OCI-LY1 (cell line): ENCODE data around the gene ZNF892.

Experiments used
- H2AFZ ChIP-seq: fragments of 200-600 bp; sonication (generic), shearing (Covaris generic); 2 replicates; pipeline ENCODE4 v1.6.0; 2014; ENCODE audit warnings: antibody characterized with exemption, mild to moderate bottlenecking, low read length
- H3F3A ChIP-seq: fragments of 200-600 bp; sonication (generic), shearing (Covaris generic); 2 replicates; pipeline ENCODE4 v1.6.0; 2014; ENCODE audit warnings: mild to moderate bottlenecking, antibody characterized with exemption, low read length, moderate library complexity; ENCODE audit not compliant: insufficient read depth
- H3K27ac ChIP-seq: fragments of 200-600 bp; sonication (generic); 2 replicates; pipeline ENCODE4 v1.5.1; 2014; ENCODE audit warnings: low read length, mixed run types, mild to moderate bottlenecking, low read depth; ENCODE audit not compliant: poor library complexity, severe bottlenecking
- H3K27me3 ChIP-seq: fragments of 200-600 bp; sonication (generic); 2 replicates; pipeline ENCODE4 v1.6.0; 2014; ENCODE audit warnings: antibody characterized with exemption, mild to moderate bottlenecking, low read length, moderate library complexity; ENCODE audit not compliant: insufficient read depth
- H3K36me3 ChIP-seq: fragments of 200-600 bp; sonication (generic); 2 replicates; pipeline ENCODE4 v1.6.1; 2014; ENCODE audit warnings: mild to moderate bottlenecking, antibody characterized with exemption, low read length, moderate library complexity, mixed read lengths; ENCODE audit not compliant: insufficient read depth
- H3K4me1 ChIP-seq: fragments of 200-600 bp; sonication (generic); 2 replicates; pipeline ENCODE4 v1.5.1; 2014; ENCODE audit warnings: mild to moderate bottlenecking, low read length, moderate library complexity; ENCODE audit not compliant: insufficient read depth, severe bottlenecking
- H3K4me2 ChIP-seq: fragments of 200-600 bp; sonication (generic), shearing (Covaris generic); 2 replicates; pipeline ENCODE4 v1.6.1; 2014; ENCODE audit warnings: low read length
- H3K4me3 ChIP-seq: fragments of 200-600 bp; sonication (generic); 2 replicates; pipeline ENCODE4 v1.5.1; 2014; ENCODE audit warnings: low read length, low read depth, mild to moderate bottlenecking, mixed read lengths; ENCODE audit not compliant: poor library complexity, severe bottlenecking
- H3K79me2 ChIP-seq: fragments of 200-600 bp; shearing (Covaris generic); 2 replicates; pipeline ENCODE4 v1.6.1; 2016; ENCODE audit warnings: mixed run types, low read length, mixed read lengths; ENCODE audit not compliant: insufficient read depth
- H3K9ac ChIP-seq: fragments of 200-600 bp; sonication (generic), shearing (Covaris generic); 2 replicates; pipeline ENCODE4 v1.6.1; 2014; ENCODE audit warnings: mild to moderate bottlenecking, low read length, mixed read lengths
- H3K9me2 ChIP-seq: fragments of 200-600 bp; sonication (generic), shearing (Covaris generic); 2 replicates; pipeline ENCODE4 v1.6.1; 2014; ENCODE audit warnings: low read depth, mild to moderate bottlenecking, low read length, mixed read lengths
- H3K9me3 ChIP-seq: fragments of 200-600 bp; shearing (Covaris generic); 2 replicates; pipeline ENCODE4 v1.6.1; 2014; ENCODE audit warnings: low read length, mixed read lengths
- H4K20me1 ChIP-seq: fragments of 200-600 bp; sonication (generic), shearing (Covaris generic); 2 replicates; pipeline ENCODE4 v1.6.0; 2016; ENCODE audit warnings: mild to moderate bottlenecking, low read length; ENCODE audit not compliant: insufficient read depth
- EZH2 ChIP-seq: fragments of 200-600 bp; sonication (generic), shearing (Covaris generic); IDR thresholded peaks from 2 replicates; pipeline ENCODE4 v1.8.0; 2017; ENCODE audit warnings: borderline replicate concordance, mixed run types, mild to moderate bottlenecking, antibody characterized with exemption, low read length, moderate library complexity, mixed read lengths
- TF ChIP-seq, protein P1 (sequence below): fragments of 200-600 bp; sonication (generic), shearing (Covaris generic); IDR thresholded peaks from 2 replicates; pipeline ENCODE4 v1.5.1; 2017; ENCODE audit warnings: mild to moderate bottlenecking, antibody characterized with exemption, low read length, moderate library complexity, mixed read lengths

The ZNF892 gene

DNA sequence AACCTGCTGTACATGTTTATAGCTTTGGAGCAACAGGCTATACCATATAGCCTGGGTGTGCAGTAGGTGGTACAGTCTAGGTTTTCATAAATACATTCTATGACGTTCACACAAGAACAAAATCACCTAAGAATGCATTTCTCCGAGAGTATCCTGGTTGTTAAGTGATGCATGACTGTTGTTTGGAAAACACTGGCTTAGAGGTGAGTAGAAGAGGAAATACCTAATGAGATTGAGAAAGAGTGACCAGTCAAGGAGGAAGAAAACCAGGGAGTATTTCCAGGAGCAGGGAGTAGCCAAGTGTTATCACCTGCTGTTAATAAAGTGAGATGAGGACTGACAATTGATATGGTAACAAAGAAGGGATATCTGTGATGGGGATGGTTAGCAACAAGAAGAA, 2.9 kb upstream of the ZNF892 start:
- Histone ChIP-seq H3K36me3 (peaks cover 14% of the 10 kb centered on the region), H3K79me2 (no peaks in the 10 kb centered on the region), H3K4me2 (no peak overlapping the region), H2AFZ (no peak overlapping the region), H3K4me3 (no peak overlapping the region), H4K20me1 (no peaks in the 10 kb centered on the region), H3K9me2 (no peaks in the 10 kb centered on the region), H3K27ac (no peak overlapping the region), H3F3A (no peaks in the 10 kb centered on the region), H3K9ac (no peak overlapping the region), H3K9me3 (peaks cover 14% of the 10 kb centered on the region; the same call in 1 of the 2 replicates), H3K4me1 (peaks cover 13% of the 10 kb centered on the region), H3K27me3 (no peaks in the 10 kb centered on the region)
- TF ChIP-seq, protein P1, sequence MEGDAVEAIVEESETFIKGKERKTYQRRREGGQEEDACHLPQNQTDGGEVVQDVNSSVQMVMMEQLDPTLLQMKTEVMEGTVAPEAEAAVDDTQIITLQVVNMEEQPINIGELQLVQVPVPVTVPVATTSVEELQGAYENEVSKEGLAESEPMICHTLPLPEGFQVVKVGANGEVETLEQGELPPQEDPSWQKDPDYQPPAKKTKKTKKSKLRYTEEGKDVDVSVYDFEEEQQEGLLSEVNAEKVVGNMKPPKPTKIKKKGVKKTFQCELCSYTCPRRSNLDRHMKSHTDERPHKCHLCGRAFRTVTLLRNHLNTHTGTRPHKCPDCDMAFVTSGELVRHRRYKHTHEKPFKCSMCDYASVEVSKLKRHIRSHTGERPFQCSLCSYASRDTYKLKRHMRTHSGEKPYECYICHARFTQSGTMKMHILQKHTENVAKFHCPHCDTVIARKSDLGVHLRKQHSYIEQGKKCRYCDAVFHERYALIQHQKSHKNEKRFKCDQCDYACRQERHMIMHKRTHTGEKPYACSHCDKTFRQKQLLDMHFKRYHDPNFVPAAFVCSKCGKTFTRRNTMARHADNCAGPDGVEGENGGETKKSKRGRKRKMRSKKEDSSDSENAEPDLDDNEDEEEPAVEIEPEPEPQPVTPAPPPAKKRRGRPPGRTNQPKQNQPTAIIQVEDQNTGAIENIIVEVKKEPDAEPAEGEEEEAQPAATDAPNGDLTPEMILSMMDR = no peak
- TF ChIP-seq EZH2 = no peak

DNA sequence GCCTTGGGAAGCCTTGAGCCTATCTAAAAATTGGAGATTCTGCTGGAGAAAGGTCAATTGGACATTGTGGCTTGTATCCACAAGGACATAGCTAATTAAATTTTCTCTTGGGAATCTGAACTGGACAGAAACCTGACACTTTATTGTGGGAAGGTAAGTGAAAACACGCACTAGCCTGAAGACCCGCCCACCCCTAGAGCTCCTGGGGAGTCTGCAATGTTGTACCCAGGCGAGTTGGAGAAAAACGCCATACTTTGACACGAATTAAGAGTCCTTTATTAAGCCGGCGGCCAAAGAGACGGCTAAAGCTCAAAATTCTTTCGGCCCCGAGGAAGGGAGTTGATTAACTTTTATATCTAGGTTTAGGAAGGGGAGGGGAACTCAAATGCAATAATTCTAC, 1.2 kb upstream of the ZNF892 start:
- H4K20me1 ChIP-seq = no peaks in the 10 kb centered on the region
- no peak overlapping the region for H3K4me3 ChIP-seq
- H3K27me3 ChIP-seq = no peaks in the 10 kb centered on the region
- TF ChIP-seq, protein P1 = no peak
- peaks cover 13% of the 10 kb centered on the region for H3K4me1 ChIP-seq
- no peak overlapping the region for H3K4me2 ChIP-seq
- H3K27ac ChIP-seq = no peak overlapping the region
- H3K9me2 ChIP-seq = no peaks in the 10 kb centered on the region
- H3F3A ChIP-seq = no peaks in the 10 kb centered on the region
- H3K9ac ChIP-seq = no peak overlapping the region
- peaks cover 18% of the 10 kb centered on the region for H3K36me3 ChIP-seq
- no peaks in the 10 kb centered on the region for H3K79me2 ChIP-seq
- H2AFZ ChIP-seq = no peak overlapping the region
- peaks cover 18% of the 10 kb centered on the region; the same call in 1 of the 2 replicates for H3K9me3 ChIP-seq

DNA sequence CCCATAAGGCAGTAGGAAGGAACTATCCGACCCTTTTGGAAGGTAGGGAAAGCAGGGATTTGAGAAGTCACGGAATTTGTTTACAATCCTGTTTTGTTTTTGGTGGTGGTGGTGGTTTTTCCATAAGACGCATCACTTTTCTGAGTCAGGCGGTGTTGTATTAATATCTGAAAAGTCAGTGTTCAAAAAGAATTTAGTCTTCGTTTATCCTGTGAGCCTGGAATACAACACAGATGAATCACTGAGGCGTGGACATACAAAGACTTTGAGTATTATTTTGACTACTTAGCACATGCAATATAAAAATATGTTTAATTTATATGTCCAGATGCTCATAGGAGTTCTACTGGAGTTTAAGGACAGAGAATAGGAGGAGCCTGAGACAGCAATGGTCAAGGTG, 785 bp downstream of the ZNF892 start:
- peaks cover 32% of the 10 kb centered on the region for H3K9me3 ChIP-seq
- H3K27ac ChIP-seq = no peak overlapping the region
- no peak for TF ChIP-seq EZH2
- TF ChIP-seq, protein P1 = no peak
- H3K79me2 ChIP-seq = no peaks in the 10 kb centered on the region
- H3K4me1 ChIP-seq = peaks cover 13% of the 10 kb centered on the region
- peak overlapping the region; percentile 69 for H3K4me3 ChIP-seq
- H3K27me3 ChIP-seq = no peaks in the 10 kb centered on the region
- peaks cover 35% of the 10 kb centered on the region for H3K36me3 ChIP-seq
- no peaks in the 10 kb centered on the region for H4K20me1 ChIP-seq
- H2AFZ ChIP-seq = peak overlapping the region; percentile 92
- H3K9ac ChIP-seq = peak overlapping the region; percentile 62; the same call in 1 of the 2 replicates
- H3K4me2 ChIP-seq = peak overlapping the region; percentile 83
- H3F3A ChIP-seq = no peaks in the 10 kb centered on the region
- H3K9me2 ChIP-seq = no peaks in the 10 kb centered on the region
